GM12874 (cell line): ENCODE results near the gene TBC1D23.

ENCODE experiments used
- CTCF ChIP-seq: IDR thresholded peaks from 2 replicates; pipeline ENCODE4 v1.5.1; 2011; ENCODE audit warnings: low read depth, mild to moderate bottlenecking, control low read depth, low read length, moderate library complexity; ENCODE audit not compliant: insufficient read depth

TBC1D23 gene

GRCh38 chr3:100260685-100261484 lies at the start of gene TBC1D23:
Gene TBC1D23, plus strand, starts transcription at chr3:100260992. Its CDS starts 27 bp downstream, at chr3:100261019.
- no peak for TF ChIP-seq CTCF

GRCh38 chr3:100213891-100214573 lies 46.8 kb upstream of the TBC1D23 start:
- no peak for TF ChIP-seq CTCF

- TF ChIP-seq CTCF: no peak
These were observed 46.2 kb upstream of the TBC1D23 start for GRCh38 chr3:100214574-100214964.

- TF ChIP-seq CTCF: no peak
These were observed 44.1 kb upstream of the TBC1D23 start for GRCh38 chr3:100216713-100217112.

GRCh38 chr3:100221159-100221558 lies 39.6 kb upstream of the TBC1D23 start:
- TF ChIP-seq CTCF: no peak

GRCh38 chr3:100225193-100225592 lies 35.6 kb upstream of the TBC1D23 start:
- no peak for TF ChIP-seq CTCF

GRCh38 chr3:100225883-100226282 lies 34.9 kb upstream of the TBC1D23 start:
- TF ChIP-seq CTCF: no peak
